Sciatic nerve (tissue), 2 donors: Measurements from ENCODE around the gene RDH12. TPM values are rescaled to one million over a fixed set of nuclear protein-coding genes. Genes with fewer than 3 reads are reported as not detected.
"Not testable (repeated sequence)": the region's sequence is repeated elsewhere in the genome, so short reads cannot be mapped to it uniquely, and the experiment has no call there.

Source experiments
- ATAC-seq: fragments of 200-7000 bp; cut with Tn5 transposase; one replicate; pipeline ENCODE4 v1.9.1; 2020; ENCODE audit warnings: mild to moderate bottlenecking, moderate library complexity
- DNase-seq: peaks from one replicate; pipeline ENCODE4 v3.0.0-alpha.2; 2020; ENCODE audit warnings: low spot score
- intact Hi-C: fragments of 100-400 bp; cut with DNase I; formaldehyde crosslinking; loops from one replicate; pipeline ENCODE4 v1.14.2; 2022
- total RNA-seq: library from RNA; stranded (reverse); fragmentation: NEBNext Ultra II Directional; extraction: Animal tissue kit (Norgen Biotek cat#: 25700); gene quantifications from one replicate; pipeline ENCODE4 v1.2.1, GENCODE V29; 2021
- donor health status: DM: no; HTN: no; CAD: no.
- donor health status: DM: no; HTN: no; CAD: no.

Gene RDH12
- total RNA-seq, 1 donor from 2014 or later, result not detected

- DNase-seq (no peak), ATAC-seq (no peak)
- intact Hi-C loops, result no loop called here
Measured at GRCh38 chr14:67698179-67698578, 3.5 kb upstream of the RDH12 start.

- intact Hi-C loops, result no loop called here
- DNase-seq (no peak), ATAC-seq (peak; percentile 39)
Measured at GRCh38 chr14:67703997-67704396, 2.3 kb downstream of the RDH12 start.

GRCh38 chr14:67704484-67705089 is 2.9 kb downstream of the RDH12 start:
- intact Hi-C loops, result no loop called here
- ATAC-seq, result peak; percentile 88
- DNase-seq, result no peak

GRCh38 chr14:67705211-67705610 is 3.5 kb downstream of the RDH12 start:
- ATAC-seq (no peak), DNase-seq (no peak)
- intact Hi-C loops, result no loop called here

- ATAC-seq, DNase-seq, intact Hi-C loops: not testable (repeated sequence)
Measured at GRCh38 chr14:67709346-67709745, 7.7 kb downstream of the RDH12 start.

GRCh38 chr14:67709796-67710195 is 8.1 kb downstream of the RDH12 start:
- intact Hi-C loops, ATAC-seq: not testable (repeated sequence)

GRCh38 chr14:67710209-67710608 is 8.5 kb downstream of the RDH12 start:
- ATAC-seq (no peak), DNase-seq (no peak)
- intact Hi-C loops, result no loop called here

More at GRCh38 chr14:67709796-67710195, 8.1 kb downstream of the RDH12 start:
- not testable (repeated sequence) for DNase-seq

GRCh38 chr14:67717048-67717447 is 15.4 kb downstream of the RDH12 start:
- DNase-seq, result no peak
- ATAC-seq, result no peak
- intact Hi-C loops, result no loop called here

GRCh38 chr14:67718265-67718664 is 16.6 kb downstream of the RDH12 start:
- DNase-seq (no peak), ATAC-seq (no peak)
- intact Hi-C loops, result no loop called here

GRCh38 chr14:67719385-67719784 is 17.7 kb downstream of the RDH12 start:
- DNase-seq, intact Hi-C loops, ATAC-seq: not testable (repeated sequence)

GRCh38 chr14:67719866-67720265 is 18.2 kb downstream of the RDH12 start:
- no peak for ATAC-seq
- intact Hi-C loops, result no loop called here

GRCh38 chr14:67721875-67722274 is 20.2 kb downstream of the RDH12 start:
- peak; percentile 14 for ATAC-seq

More at GRCh38 chr14:67719866-67720265, 18.2 kb downstream of the RDH12 start:
- DNase-seq, result no peak

GRCh38 chr14:67722293-67722692 is 20.6 kb downstream of the RDH12 start:
- intact Hi-C loops, result no loop called here
- DNase-seq (no peak), ATAC-seq (peak; percentile 88)

More at GRCh38 chr14:67721875-67722274, 20.2 kb downstream of the RDH12 start:
- intact Hi-C loops, result no loop called here
- no peak for DNase-seq

- DNase-seq, result no peak
- intact Hi-C loops, result loop anchor here (5.0 kb wide), 1 partner anchor 1953 kb away; no protein-coding TSS in a partner anchor
- no peak for ATAC-seq
Measured at GRCh38 chr14:67725171-67725570, 23.5 kb downstream of the RDH12 start.

GRCh38 chr14:67727361-67727760 is 25.7 kb downstream of the RDH12 start:
- ATAC-seq (no peak), DNase-seq (no peak)
- intact Hi-C loops, result loop anchor here (5.0 kb wide), 1 partner anchor 1955 kb away; no protein-coding TSS in a partner anchor

GRCh38 chr14:67728258-67728657 is 26.6 kb downstream of the RDH12 start:
- intact Hi-C loops, result loop anchor here (5.0 kb wide), 1 partner anchor 1956 kb away; no protein-coding TSS in a partner anchor
- DNase-seq, result no peak
- no peak for ATAC-seq

GRCh38 chr14:67729072-67729885 is 27.6 kb downstream of the RDH12 start:
- intact Hi-C loops, result loop anchor here (5.0 kb wide), 1 partner anchor 1957 kb away; no protein-coding TSS in a partner anchor
- no peak for ATAC-seq
- no peak for DNase-seq

- ATAC-seq (no peak), DNase-seq (no peak)
- intact Hi-C loops, result no loop called here
Measured at GRCh38 chr14:67733616-67734015, 31.9 kb downstream of the RDH12 start.

GRCh38 chr14:67734675-67735074 is 33.0 kb downstream of the RDH12 start:
- intact Hi-C loops, result no loop called here
- ATAC-seq (no peak), DNase-seq (no peak)
